Stimulated activated CD4-positive, alpha-beta T cell treated with anti-CD3 and anti-CD28 coated beads, Interleukin-1b, Interleukin-23, amount 100 ng/mL, for 48 hours (primary cell): ENCODE data around the gene TMEM202.
A peak's percentile ranks its signal among the peaks of the same experiment; 100 is the strongest.
"Not testable (repeated sequence)": the region's sequence is repeated elsewhere in the genome, so short reads cannot be mapped to it uniquely, and the experiment has no call there.

ENCODE experiments used
- DNase-seq: peaks from one replicate; pipeline ENCODE4 v3.0.0-alpha.2; 2020

TMEM202 gene

GRCh38 chr15:72397796-72398588 lies at the start of gene TMEM202:
Gene TMEM202, plus strand, starts transcription at chr15:72398305. Its CDS starts 22 bp downstream, at chr15:72398327.
- no peak for DNase-seq

DNA sequence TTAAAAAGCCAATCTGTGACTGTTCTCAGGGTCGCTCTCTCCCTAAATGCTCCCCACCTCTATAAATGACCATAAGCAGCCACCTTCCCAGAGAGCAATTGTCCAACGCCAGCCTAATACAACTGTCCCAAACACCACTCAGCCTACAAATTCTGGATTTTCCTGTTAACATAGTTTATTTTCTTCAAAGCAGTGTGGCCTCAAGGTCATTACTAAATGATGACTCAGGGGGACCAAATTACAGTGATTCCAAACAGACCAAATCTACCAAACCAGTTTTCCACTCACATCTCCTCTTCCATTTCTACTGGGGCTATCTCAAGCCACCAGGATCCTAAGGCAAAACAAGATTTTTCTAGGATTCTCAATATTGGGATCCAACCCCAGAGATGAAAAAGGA lies 44.8 kb upstream of the TMEM202 start:
- DNase-seq, result no peak

- DNase-seq, result no peak
These were observed 43.6 kb upstream of the TMEM202 start for GRCh38 chr15:72354496-72354895.

DNA sequence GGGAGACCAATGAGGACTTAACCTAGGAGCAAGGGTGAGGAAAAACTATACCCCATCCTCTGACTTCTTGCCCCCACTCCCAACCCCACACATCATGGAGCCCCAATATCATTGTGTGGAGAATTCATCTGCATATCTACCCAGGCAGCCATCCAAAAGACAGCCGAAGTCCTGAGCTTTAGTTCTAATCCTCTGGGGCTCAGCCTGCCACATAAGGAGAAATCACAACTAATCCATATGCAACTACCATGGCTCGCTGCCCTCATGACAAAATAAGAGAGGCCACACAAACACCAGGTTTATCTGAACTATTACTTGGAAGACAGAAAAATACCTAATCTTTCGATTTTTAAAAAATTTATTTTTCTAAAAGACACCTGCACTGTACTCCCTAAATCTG lies 40.0 kb upstream of the TMEM202 start:
- no peak for DNase-seq

- no peak for DNase-seq
These were observed 39.4 kb upstream of the TMEM202 start for GRCh38 chr15:72358650-72359171.

DNA sequence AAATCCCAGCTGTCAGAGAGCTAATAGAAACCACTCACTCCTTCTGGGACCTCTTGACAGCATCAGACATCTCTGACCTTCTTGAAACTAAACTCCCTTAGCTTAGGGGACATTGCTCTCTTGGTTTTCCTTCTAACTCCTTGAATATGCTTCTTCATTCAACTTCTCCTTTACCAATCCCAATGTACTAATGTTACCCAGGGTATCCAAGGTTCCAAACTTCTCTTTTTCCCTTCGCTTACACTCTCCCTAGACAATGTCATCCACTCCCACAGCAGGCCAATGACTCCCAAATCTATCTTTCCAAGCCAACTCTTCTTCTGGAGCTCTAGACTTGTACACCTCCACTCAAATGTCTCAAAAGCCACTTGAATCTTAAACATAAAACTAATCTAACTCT lies 36.9 kb upstream of the TMEM202 start:
- DNase-seq, result no peak

- DNase-seq, result no peak
These were observed 32.3 kb upstream of the TMEM202 start for GRCh38 chr15:72365844-72366243.

- no peak for DNase-seq
These were observed 29.8 kb upstream of the TMEM202 start for GRCh38 chr15:72368325-72368724.

GRCh38 chr15:72368899-72369298 lies 29.2 kb upstream of the TMEM202 start:
- DNase-seq, result no peak

DNA sequence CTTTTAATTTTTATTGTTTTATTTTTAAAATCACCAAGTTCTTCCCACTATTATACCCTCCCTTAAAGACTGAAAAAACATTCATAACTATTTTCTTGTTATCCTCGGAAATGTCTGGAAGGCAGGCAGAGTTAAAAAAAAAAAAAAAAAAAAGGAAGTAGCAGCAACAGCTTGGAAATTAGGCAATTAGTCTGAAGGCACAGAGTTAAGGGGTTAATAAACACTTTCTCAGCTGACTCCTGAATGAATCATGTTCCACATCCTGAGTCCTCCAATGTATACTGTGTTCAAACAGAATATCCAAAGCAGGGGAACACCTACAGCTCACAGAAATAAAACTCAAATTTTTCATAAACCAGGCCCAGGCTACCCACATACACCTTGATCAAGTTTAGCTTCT lies 28.1 kb upstream of the TMEM202 start:
- no peak for DNase-seq

DNA sequence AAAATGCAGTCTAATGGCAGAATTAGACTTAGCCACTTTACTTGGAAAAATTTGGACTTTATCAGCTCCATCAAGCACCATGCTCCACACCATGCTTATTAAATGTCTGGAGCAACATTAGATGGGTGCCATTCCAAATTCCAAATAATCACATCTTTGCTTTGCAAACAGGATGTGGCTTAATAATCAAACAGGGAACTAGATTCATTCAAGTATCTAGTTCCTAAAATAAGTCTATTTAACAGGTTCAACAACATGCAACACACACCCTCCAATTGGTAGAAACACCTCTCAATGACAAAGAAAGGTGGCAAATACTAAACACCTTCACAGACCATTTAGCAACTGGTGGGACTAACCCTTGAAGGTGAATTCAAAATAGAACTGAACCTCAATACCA lies 25.7 kb upstream of the TMEM202 start:
- no peak for DNase-seq

DNA sequence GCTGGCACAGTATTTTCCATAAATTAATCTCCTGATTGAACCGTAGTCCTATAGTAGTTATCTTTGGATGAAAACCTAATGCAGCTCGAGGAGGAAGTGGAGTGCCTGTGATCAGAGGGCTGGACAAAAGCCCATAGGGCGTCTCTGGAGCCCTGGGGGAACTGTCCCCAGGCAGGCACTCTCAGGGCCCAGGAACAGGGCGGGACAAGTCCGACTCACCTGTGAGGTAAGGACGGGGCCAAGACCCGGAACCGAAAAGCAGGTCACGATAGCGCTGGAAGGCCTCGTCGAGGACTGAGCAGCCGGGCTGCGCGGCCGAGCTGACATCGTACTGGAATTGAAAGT lies 22.6 kb upstream of the TMEM202 start:
- DNase-seq, result no peak

- DNase-seq, result peak; percentile 98
These were observed 22.1 kb upstream of the TMEM202 start, which contains the start of gene HEXA for GRCh38 chr15:72375846-72376581. Gene HEXA, minus strand, starts transcription at chr15:72376014. Its CDS starts 42 bp downstream, at chr15:72375972.

DNA sequence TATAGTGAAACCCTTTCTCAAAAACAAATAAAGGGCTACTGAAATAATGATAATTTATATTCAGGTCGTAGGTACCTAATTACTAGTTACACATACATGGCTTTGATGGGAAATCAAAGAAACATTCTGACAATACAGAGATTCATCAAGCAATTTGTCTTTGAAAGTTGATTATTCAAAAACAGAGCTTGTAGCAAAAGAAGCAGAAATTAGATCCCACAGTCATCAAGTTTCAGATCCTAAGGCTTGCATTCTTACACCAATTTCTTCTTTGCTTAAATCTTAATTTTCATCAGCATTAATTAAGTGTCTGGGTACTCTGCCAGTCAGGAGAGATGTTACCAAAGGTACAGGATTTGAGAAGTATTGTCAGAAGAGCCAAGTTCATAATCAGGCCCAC lies 20.8 kb upstream of the TMEM202 start:
- DNase-seq, result no peak

DNA sequence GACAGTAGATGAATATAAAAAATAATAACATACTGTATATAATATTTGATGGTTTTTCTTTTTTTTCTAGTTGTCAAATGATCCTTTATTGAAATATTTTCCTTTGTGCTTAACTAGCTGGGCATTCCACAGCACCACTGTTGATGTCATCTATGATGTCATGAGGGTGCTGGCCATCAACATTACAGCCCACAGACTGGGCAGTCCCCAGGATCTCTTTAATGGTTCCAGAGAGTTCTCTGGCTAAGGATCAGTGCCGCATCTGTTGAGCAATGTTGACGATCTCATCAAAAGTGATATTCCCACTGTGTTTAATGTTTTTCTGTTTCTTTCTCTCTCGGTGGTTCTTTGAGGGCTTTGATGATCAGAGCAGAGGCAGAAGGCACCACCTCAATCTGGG lies 19.0 kb upstream of the TMEM202 start:
- not testable (repeated sequence) for DNase-seq

GRCh38 chr15:72379856-72380430 lies 18.2 kb upstream of the TMEM202 start:
- DNase-seq, result no peak

DNA sequence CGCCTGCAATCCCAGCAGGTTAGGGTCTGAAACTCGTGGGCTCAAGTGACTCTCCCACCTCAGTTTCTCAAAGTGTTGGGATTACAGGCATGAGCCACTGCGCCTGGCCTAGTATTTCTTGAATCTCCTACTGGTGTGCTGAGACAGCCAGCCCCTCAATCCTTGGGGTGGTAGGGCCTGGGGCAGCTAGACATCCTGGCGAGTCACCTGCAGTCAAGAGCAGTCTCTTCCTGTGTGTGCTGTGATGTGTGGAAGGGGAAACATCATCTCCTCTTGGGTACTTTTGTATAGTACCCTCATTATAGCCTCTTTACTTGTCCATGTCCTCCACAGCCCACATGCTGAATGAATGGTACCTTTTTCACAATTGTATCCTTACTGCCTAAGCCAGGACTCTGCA lies 17.4 kb upstream of the TMEM202 start:
- DNase-seq, result no peak

- DNase-seq, result no peak
These were observed 16.0 kb upstream of the TMEM202 start for GRCh38 chr15:72382146-72382545.

GRCh38 chr15:72387741-72388140 lies 10.4 kb upstream of the TMEM202 start:
- DNase-seq, result no peak

- DNase-seq, result no peak
These were observed 8.9 kb upstream of the TMEM202 start for GRCh38 chr15:72389231-72389630.

DNA sequence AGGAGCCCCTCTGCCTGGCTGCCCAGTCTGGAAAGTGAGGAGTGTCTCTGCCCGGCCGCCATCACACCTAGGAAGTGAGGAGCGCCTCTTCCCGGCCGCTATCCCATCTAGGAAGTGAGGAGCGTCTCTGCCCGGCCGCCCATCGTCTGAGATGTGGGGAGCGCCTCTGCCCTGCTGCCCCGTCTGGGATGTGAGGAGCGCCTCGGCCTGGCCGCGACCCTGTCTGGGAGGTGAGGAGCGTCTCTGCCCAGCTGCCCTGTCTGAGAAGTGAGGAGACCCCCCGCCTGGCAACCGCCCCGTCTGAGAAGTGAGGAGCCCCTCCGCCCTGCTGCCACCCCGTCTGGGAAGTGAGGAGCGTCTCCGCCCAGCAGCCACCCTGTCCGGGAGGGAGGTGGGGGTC lies 1.8 kb upstream of the TMEM202 start:
- not testable (repeated sequence) for DNase-seq

- no peak for DNase-seq
These were observed 543 bp downstream of the TMEM202 start for GRCh38 chr15:72398648-72399047.

DNA sequence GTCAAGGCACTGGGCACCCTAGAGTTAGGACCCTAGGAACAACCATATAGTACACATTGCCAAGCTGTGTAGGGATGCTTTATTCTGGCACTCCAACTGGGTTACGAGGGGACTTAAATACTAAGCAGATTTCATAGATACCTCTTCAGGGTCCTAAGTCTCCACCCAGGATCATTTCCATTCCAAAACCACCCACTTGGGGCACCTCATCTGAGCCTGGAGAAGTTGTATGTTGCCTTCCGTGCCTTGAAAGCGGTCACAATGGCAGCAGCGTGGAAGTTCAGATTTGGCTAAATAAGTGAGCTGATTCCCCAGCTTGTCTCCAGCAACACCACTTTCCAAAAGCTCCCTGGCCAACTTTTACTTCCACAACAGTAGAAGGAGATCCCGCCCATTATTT lies 4.6 kb downstream of the TMEM202 start:
- DNase-seq, result no peak

- DNase-seq, result no peak
These were observed 6.3 kb downstream of the TMEM202 start for GRCh38 chr15:72404356-72404755.
